Stimulated activated CD8-positive, alpha-beta memory T cell treated with anti-CD3 and anti-CD28 coated beads, Interleukin-4, amount 100 ng/mL, for 4 hours (primary cell): ENCODE data around the gene COL4A1.

Experiments
- DNase-seq, 2 donors: peaks; one replicate each; pipeline ENCODE4 v3.0.0-alpha.2; 2020; ENCODE audit warnings: low read depth in 2 of 2, low spot score in 1 of 2

The COL4A1 gene

GRCh38 chr13:110170020-110170790 is 136.8 kb downstream of the COL4A1 start:
- no peak for DNase-seq

DNA sequence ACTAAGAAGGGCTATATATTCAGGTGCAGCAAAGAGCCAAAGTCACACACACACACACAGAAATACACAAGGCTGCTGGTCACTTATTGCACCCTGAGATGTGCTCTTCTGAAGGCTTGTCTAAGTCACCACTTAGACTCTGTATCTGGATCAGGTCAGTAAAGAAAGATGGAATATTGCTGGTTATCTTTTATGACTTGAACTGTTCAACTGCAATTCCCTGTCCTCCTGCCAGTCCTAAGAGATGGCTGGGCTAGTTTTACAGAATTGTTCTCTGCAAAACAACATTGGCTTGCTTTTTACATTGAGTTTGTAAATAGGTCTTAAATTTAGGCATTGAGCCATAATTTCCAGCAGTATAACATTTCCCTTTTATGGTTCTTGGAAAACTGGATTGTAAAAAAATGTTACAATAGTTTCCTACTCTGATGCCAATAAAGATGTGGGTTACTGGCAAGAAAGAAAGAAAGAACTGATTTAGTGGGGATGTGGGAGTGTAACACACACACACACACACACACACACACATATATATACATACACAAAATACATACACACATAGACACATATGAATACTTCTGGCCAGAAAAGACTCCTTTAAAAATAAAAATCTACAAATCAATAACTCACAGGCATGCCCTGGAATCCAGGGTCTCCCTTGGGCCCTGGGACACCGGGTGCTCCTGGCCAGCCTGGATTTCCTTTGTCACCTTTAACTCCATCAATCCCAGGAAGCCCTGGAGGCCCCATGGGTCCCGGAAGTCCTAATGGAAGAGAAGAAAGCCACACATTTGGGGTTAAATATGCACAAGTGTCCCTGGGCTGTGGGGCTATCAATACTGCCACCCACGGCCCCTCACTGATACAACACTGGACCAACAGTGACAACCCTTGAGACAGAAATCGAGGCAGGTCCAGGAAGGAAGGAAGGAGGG is 137.7 kb downstream of the COL4A1 start:
- no peak for DNase-seq

DNA sequence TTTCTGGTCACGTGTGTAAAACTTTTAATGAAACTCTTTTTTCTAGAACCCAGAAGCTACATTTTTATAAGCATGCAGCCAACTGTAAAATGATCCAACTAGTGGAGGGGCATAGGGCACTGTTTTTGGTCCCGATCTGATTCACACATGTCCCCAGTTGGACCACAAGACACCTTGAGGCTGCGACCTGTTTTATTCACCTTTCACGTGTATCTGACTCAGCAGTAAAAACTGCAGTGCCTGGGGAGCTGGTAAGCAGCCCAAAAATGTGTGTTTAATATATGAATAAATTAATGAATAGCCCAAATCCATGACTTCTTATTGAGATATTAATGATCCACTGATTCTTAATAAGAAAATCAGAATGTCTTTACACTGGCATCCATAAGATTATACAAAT is 140.4 kb downstream of the COL4A1 start:
- DNase-seq: no peak

- no peak for DNase-seq
Observed at GRCh38 chr13:110164706-110165105, 142.3 kb downstream of the COL4A1 start.

DNA sequence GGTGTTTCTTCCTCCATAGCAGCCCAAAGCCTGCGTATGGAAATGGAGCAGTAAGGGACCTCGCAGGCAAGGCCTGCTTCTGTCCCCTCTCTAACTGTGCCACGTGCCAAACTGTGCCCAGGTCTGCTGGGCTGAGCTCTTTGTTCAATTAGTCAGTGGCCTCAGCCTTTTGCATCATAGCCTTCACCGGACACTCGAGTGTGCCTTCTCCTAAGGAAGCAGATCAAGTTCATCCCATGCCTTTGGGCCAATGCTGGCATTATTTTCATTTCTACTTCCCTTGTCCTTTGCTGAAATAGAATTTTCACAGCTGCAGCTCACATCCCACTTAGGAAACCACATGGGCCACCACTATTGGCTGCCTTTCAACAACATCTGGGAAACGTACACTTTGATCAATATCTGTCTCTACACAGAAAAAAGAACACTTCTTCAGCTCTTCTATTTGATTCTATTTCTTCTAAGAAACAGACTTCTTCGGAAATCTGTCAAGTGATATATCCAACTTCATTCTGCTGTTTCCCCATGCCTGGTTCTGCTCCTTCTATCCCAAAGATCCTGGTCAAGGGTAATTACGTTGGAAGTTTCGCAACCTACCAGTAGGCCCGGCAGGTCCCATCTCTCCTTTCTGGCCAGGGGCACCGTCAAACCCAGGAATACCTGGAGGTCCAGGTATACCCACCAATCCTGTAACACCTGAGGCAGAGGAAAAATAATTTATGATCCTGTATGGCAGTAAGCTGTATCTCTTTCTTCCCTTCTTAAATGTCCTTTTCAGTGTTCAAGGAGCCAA is 143.9 kb downstream of the COL4A1 start:
- no peak for DNase-seq

DNA sequence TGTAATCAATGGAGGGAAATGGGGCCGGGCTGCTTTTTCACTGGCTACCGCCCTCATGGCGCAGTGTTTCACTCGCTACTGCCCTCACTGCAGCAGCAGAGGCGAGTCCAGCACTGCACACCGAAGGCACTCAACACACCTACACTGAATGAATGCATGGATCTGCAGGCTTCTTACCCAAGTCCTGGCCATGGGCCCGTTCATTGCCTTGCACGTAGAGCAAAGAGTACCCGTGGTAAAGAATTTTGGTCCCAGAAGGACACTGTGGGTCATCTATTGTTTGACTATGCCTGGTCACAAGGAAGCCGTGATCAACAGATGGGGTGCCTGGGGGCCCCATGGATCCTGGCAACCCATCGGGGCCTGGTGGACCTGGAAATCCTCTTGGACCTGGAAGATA is 144.9 kb downstream of the COL4A1 start:
- no peak for DNase-seq

DNA sequence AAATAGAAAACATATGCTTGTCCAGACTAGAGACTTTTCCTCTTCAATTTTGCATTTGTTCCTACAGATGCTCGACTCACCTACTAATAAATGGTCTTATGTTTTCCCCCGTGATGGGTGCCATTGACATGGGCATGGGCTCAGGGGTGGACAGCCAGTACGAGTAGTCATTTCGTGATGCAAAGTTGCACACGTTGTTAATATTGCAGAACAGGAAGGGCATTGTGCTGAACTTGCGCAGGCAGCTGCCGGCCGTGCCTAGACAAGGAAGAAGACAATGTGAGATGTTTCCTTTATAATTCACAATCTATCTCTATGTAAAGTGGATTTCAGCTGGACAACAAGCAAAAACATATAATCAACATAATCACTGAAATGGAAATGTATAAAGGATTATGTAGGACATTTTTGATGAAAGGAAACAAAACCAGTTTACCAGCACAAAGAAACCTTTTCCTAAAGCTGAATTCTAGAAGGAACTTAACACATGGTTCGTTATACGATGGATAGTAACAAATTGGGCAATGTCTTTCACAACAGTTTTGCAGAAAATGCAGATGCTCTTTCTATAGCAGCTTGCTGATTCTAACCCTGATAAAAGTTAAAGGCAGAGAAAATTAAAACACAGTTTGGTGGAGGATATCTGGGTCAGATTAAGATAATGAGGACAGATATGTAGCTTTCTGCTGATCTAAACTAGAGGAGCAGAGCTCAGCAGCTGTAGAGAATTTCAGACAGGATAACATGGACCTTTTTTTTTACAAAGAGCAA is 145.7 kb downstream of the COL4A1 start:
- no peak for DNase-seq

GRCh38 chr13:110158226-110158625 is 148.7 kb downstream of the COL4A1 start:
- DNase-seq: no peak

GRCh38 chr13:110157718-110158117 is 149.2 kb downstream of the COL4A1 start:
- no peak for DNase-seq

DNA sequence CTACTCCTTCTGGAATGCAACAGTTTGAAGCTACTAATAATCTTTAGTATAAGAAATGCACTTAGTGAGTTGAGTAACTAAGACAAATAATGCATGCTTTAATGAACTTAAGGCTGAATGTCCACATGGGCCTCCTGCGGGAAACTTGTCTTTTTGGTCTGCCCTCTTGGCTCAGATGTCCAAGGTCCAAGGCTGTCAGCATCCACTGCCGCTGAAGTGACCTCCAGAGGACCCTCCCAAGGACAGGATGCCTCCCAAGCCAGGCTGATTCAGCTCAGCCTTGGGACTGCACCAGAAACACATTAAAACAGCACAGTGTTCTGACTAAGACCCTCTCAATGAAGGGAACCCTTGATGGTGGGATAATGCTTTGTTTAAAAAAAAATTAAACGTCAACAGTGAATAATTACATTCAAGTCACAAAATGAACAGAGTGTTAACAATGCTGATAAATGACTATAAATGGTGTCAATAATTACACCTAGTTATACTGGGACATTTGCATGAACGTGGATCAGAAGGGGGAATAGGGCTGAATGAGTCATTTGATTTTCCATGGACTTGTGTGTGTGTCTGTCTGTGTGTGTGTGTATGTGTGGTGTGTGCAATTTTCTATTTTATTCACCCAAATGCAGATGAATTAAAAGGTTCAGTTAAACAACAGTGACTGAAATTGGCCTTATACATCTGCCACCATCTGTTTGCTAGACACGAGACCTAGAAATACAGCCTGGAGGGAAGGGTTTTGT is 150.5 kb downstream of the COL4A1 start:
- no peak for DNase-seq

DNA sequence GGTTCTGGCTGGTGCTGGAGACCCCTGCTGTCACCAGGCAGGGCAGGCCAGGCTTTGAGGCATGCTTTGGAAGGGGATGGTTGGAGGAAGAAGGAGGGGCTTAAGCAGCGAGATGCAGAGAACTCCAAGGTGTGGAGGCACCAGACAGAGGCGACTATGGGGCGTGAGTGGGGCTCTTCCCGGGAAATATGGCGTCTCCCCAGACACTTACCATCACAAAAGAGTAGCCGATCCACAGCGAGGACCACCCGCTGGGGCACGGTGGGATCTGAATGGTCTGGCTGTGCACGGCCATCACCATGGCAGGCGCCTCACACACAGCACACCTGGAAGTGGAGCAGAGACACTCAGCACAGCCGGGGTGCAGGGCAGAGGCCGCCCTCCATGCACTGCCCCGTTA is 151.9 kb downstream of the COL4A1 start:
- DNase-seq: no peak

DNA sequence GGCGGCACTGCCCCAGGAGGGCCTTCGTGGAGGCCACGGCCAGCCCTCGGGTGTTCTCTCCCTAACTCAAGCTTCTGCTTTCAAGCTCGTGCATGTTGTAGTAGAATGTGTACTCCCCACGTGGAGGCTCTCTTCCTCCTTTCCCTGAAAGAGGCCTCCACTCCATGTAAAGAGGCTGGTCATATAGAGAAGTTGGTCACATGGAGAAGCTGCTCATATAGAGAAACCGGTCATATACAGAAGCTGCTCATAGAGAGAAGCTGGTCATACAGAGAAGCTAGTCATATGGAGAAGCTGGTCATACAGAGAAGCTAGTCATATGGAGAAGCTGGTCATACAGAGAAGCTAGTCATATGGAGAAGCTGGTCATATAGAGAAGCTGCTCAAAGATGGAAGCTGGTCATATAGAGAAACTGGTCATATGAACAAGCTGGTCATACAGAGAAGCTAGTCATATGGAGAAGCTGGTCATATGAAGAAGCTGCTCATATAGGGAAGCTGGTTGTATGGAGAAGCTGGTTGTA is 152.5 kb downstream of the COL4A1 start:
- DNase-seq: no peak

GRCh38 chr13:110152351-110152750 is 154.6 kb downstream of the COL4A1 start:
- DNase-seq: no peak

DNA sequence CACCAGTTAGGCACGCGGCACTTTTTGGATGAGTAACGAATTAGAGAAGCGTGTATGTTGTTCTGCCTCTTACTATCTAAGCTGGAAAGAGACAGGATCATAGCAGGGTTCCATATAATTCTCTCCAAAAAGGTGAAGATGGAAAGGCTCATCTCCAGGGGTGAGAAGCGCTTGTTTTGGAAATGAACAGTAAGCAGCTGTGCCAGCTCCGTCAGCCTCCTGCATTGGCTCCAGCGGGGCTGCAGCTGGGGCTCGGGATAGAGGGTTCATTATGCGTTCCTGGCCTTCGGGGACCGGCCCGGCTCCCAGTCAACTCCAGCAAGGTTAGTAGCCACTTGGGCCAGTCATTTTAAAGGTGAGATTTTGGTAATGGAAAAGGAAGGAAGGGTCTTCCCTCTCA is 155.5 kb downstream of the COL4A1 start:
- DNase-seq: no peak

DNA sequence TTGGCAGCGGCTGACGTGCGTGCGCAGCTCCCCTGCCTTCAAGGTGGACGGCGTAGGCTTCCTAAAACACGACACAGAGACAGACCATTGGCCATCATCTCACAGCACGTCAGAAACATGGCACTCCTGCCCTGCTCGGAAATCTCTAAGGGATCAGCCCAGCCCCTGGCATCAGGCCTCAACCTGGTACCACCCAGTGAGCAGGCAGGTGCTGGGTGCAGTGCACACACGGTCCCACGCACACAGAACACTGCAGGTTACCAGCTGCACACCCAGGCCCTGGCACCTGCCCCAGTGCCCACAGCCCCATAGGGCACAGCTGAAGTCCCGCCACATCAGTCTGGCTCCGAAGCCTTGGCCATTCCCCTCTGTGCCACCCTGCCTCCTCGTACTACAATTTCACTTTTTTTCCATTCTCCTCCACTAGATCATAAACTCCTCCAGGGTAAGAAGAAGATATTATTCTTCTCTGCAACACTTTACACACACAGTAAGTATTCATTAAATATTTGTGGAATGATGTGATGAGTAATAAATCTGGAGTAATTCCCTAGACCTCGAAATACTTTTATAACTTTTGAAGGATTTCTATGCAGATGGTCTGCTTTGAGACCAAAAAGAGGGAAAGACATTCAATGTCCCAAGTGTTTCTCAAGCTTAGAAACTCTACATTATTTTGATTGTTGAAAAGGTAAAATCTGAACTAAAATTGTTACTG is 156.4 kb downstream of the COL4A1 start:
- no peak for DNase-seq

GRCh38 chr13:110149036-110149435 is 157.9 kb downstream of the COL4A1 start:
- DNase-seq: no peak

- no peak for DNase-seq
Observed at GRCh38 chr13:110140099-110140498, 166.9 kb downstream of the COL4A1 start.

DNA sequence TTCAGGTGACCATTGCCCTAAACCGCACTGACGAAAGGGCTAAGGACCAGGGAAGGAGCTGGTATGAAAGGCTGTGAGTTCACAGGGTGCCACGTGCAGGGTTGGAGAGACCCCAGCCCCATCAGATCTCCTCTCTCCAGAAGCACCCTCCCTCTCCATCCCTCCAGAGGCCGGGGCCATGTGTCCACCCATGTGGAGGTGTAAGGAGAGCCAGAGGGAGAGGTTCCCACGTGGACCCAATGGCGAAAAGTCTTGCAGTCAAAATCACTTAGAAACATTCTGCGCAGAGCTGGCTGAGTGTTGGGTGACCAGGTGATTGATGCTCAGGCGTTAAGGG is 168.3 kb downstream of the COL4A1 start:
- DNase-seq: no peak

DNA sequence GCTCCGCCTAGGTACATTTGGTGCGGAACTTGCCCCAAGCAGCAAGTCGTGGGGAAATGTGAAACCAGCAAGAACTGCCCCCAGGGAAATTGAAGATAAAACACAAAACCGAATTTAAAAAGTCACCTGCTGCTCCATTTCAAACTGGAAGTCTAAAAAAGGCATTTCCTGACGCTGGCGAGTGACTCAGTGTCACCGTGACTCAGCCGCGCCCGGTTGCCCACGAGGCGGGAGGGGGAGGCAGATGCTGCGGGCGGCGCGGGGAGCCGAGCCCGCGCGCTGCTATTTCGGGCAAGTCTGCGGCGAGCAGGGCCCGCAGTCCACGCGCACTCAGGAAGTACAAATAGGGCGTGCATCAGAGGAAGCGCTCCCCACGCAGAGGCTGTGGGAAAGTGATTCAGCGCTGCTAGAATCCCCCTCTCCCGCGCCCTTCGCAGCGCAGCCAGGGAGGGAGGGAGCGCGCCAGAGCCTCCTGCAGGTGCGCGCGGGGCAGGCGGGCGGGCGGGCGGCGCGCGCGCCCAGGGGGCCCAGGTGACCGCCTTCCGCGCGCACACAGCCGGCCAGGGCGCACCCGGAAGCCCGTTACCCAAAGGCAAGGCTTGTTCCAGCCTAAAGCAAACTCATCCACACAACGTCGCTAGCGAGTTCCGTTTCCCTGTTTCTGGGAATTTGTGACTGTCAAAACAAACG is 168.8 kb downstream of the COL4A1 start:
- DNase-seq: peak; percentile 30 to 45
